Measurements from ENCODE around the gene TMEM147.

Gene TMEM147

DNA sequence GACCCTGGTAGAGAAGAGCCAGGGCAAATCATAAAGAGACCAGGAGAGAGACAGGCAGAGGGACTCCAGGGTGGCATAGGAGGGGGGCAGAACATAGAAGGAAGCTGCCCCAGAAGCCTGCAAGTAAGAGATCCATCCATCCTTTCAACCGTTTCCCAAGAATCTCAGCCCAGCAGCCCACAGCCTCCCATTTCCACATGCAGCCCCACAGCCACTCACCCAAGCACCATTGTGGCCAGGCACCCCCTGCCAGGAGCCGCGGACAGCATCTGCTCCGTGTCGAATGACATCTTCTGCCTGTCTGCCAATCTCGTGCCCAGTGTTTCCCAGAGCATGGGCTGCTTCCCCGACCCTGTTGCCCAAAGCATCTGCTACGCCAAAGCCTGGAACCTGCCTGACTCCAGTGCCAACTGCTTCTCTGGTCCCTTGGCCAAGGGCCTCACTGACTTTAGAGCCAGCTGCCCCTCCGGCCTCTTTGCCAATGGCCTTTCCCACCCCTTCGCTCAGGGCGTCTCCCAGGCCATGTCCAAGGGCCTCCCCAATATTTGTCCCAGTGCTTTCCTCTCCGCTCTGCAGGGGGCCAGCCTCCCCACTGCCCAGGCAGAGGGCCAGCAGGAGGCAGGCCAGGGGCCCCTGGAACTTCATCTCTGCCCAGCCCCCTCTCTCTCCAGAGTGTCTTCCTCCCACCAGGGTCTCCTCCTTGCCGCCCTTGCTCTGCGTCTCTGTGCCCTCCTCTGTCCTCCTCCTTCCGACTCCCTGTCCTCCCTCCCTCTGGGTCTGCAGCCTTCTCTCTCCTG is 32.4 kb upstream of the TMEM147 start:
- TF ChIP-seq ZNF274 (IDR thresholded peaks at IDR 0.05; ENCODE audit: low read depth, low read length): no peak
- H3K4me3 ChIP-seq (ENCODE audit: low read length): no peak overlapping the region

DNA sequence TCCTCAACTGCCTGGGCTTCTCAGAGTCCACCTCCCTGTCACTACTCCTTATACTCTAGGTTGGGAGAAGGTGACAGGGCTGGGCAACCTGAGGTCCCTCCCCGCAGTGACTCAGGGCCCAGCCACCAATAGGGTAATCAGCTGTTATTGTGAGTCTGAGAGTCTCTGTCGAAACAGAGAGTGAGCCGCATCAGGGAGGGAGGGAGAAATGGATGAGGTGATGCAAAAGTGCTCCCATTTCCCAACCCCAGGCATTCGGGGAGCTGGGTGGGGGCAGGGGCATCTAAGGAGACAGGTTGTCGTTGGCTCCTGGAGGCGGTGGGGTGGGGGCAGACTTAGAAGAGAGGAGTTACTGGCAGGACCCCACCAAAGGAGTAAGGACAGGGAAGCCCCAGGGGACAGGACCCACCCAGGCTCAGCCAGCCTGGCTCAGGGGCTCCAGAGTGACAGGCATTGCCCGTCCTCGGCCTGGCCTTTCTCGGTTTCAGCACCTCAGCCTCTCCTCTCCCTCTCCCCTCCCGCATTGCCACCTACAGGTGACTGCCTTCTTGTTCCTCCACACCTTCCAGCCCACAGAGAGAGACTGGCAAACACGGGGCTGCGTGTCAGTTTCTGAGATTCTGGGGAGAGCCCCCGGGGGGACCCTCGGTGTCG is 31.7 kb upstream of the TMEM147 start, which contains the start of gene DMKN:
DMKN (minus strand) TSS at position 22 of the 654 bp plus-strand sequence. CDS start 174 bp downstream, outside the sequence.
- no peak for TF ChIP-seq ZNF274 (IDR thresholded peaks at IDR 0.05; ENCODE audit: low read depth, low read length)
- no peak within 1 kb of the TSS for H3K4me3 ChIP-seq (ENCODE audit: low read length)

DNA sequence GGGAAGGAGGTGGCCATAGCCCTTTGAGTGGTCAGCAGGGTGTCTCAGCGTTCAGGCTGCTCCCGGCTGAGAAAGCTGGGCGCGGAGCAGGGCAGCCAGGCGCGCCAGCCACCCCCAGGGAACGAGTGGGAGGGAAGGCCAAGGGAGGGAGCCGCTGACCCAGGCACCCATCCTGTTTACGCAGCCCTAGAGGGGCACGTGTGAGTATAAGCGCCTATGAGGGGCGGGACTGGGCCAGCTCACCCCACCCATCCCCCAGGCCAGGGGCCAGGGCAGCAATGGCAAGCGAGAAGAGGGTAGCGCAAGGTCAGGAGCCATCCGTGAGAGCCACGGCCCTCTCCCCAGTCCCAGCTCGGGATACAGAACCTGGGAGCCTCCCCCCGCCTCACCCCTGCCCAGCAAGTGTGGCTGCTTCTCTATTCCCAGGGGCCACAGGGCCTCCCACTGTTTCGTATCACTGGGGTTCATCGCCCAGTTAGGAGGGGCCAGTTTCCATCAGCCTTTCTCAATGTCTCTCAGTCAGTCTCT is 31.1 kb upstream of the TMEM147 start:
- no peak for TF ChIP-seq ZNF274 (IDR thresholded peaks at IDR 0.05; ENCODE audit: low read depth, low read length)
- H3K4me3 ChIP-seq (ENCODE audit: low read length): no peak overlapping the region

DNA sequence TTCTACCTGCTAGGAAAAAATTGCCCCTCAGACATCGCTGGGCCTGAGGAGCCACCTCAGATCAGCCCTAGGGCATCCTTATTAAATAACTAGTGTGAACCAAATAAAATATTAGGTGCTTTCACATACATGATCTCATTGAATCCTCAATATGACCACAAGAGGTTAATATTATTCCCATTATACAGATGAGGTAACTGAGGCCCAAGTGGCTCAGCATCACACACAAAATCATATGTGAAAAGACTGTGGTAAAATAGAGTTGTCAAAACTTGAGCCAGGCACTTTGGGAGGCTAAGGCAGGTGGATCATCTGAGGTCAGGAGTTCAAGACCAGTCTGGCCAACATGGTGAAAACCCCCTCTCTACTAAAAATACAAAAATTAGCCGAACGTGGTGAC is 29.1 kb upstream of the TMEM147 start:
- no peak overlapping the region for H3K4me3 ChIP-seq (ENCODE audit: low read length)
- no peak for TF ChIP-seq ZNF274 (IDR thresholded peaks at IDR 0.05; ENCODE audit: low read depth, low read length)

DNA sequence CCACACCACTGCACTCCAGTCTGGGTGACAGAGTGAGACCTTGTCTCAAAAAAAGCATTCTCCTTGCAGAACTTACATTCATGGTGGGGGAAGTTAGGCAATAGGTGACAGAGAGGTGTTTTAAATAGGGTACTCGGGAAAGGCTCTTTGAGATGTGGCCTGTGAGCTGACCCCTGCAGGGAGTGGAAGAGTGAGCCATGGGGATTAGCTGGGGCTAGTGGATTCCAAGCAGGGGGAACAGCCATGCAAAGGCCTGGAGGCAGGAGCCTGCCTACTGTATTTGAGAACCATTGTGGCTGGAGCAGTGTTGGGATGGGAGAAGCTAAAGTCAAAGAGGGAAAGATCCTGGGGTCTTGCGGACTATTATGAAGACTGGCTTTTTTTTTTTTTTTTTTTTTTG is 28.1 kb upstream of the TMEM147 start:
- no peak for TF ChIP-seq ZNF274 (IDR thresholded peaks at IDR 0.05; ENCODE audit: low read depth, low read length)
- H3K4me3 ChIP-seq (ENCODE audit: low read length): no peak overlapping the region

DNA sequence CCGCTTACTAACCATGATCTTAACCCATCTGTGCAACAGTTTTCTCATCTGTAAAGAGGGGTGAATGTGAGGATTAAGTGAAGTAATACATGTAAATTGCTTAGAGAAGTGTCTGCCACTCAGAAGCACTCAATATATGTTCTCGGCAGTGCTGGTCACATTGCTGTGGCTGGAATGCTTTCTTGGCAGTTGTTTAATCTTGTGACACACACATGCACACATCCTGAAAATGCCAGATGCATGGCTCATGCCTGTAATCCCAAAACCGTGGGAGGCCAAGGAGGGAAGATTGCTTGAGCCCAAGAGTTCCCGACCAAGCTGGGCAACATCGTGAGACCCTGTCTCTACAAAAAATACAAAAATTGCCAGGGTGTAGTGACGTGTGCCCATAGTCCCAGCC is 27.1 kb upstream of the TMEM147 start:
- H3K4me3 ChIP-seq (ENCODE audit: low read length): no peak overlapping the region
- no peak for TF ChIP-seq ZNF274 (IDR thresholded peaks at IDR 0.05; ENCODE audit: low read depth, low read length)

DNA sequence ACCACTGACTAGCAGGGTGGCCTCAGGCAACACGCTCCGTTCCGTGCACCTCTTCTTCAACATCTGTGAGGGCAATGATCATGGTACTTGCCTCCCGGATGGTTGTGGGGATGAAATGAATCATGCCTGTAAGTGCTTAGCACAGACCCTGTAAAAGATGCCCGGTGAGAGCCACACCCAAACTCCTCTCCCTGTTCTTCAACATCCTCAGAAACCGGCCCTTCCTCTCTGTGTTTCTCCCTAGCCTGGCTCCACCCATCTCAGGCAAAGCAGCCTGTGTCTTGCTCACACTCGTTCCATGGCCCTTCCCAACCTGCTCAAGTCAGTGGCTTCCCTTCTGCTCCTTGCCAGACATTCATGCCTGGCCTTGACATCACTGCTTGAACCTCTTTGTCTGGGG is 26.1 kb upstream of the TMEM147 start:
- H3K4me3 ChIP-seq (ENCODE audit: low read length): no peak overlapping the region
- TF ChIP-seq ZNF274 (IDR thresholded peaks at IDR 0.05; ENCODE audit: low read depth, low read length): no peak

DNA sequence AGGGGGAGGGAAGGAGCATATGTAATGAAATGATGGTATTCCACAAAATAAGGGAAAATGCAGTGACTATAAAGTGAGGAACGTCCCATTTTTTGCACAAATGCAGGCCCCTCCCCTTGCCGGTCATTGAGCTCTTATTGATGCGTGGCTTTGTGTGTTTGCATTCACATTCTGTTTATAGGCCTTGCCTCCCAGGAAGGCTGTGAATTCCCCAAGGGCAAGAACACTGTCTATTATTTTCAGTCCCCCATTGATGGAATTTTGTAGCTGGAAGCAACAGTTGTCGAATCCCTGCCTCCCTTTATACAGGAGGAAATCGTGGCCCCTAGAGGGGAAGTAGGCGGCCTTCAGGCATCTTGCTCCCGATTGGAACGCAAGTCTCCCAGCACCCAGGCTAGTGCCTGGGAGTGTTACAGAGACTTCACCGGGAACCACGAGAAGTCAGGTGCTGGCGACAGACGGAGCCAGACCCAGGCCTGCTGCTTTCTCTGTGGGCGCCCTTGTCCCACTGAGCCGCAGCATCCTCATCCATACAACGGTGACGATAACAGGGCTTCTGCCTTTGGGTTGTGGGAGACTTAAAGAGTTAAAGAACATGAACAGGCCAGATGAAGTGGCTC is 24.2 kb upstream of the TMEM147 start:
- no peak for TF ChIP-seq ZNF274 (IDR thresholded peaks at IDR 0.05; ENCODE audit: low read depth, low read length)
- H3K4me3 ChIP-seq (ENCODE audit: low read length): no peak overlapping the region

DNA sequence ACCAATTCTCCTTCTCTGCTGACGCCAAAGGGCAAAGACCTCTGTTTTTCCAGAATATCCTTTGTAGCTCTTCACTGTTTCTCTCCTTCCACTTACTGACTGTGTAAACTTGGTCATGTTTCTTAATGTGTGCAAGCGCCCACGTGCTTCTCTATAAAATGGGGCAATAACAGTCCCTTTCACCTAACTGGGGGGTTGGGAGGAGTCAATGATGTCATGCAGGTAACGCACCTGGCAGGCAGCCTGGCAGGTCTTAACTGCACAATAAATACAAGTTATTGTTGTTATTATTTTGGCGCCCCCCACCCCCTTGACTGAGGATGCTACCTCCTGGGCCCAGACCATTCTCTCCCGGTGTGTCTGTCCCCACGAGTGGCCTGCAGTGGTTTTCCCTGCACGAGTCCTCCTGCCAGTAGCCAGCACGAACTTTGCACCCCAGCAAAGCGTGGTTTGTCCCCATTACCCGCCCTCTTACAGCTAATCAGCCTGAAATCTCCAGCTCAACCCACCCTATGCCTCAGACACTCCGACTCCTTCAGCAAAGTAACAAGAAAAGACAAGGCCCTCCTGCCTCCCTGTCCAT is 22.6 kb upstream of the TMEM147 start:
- no peak overlapping the region for H3K4me3 ChIP-seq (ENCODE audit: low read length)
- TF ChIP-seq ZNF274 (IDR thresholded peaks at IDR 0.05; ENCODE audit: low read depth, low read length): no peak

DNA sequence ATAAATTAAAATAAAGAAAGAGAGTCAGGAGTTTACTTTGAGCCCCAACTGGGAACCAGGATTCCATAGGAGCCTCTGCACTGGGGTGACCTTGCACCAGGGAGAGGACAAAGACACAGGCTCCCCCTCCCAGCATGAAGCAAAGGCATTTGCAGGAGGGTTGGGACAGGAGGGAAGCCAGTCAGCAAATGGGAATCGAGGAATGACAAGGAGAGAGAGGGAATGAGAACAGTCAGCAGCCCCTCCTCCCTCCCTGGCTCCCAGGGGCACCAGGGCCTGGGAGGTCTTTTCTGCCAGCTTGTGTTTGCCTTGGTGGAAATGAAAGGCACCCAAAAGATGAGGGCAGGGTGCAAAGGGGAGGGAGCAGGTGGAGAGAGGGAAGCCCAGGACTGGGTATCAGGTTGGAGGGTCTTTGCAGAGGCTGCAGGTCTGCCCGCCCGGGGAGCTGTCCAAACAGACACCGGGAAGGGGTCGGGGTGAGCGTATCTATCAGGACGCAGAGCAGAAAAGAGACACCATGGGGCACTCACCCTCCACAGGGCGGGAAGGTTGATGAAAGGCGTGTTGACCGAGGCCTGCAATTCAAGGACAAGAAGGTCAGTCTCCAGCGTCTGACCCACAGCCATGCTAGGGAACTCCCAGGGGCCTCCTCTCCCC is 21.1 kb upstream of the TMEM147 start:
- TF ChIP-seq ZNF274 (IDR thresholded peaks at IDR 0.05; ENCODE audit: low read depth, low read length): no peak
- H3K4me3 ChIP-seq (ENCODE audit: low read length): no peak overlapping the region

DNA sequence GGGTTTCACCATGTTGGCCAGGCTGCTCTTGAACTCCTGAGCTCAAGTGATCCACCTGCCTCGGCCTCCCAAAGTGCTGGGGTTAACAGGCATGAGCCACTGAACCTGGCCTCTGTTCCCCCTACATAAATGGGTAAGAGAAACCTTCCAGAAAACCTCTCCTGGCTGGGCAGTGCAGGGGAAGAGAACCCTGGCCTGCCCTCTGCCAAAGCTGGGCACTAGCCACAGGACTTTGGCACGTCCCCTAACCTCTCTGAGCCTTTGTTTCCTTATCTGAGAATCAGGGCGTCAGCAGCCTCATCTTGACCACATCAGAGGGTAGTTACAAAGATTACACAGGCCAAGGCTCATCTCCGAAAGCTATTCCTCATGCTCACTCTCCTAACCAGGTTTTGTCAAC is 19.6 kb upstream of the TMEM147 start:
- H3K4me3 ChIP-seq (ENCODE audit: low read length): no peak overlapping the region
- TF ChIP-seq ZNF274 (IDR thresholded peaks at IDR 0.05; ENCODE audit: low read depth, low read length): no peak

DNA sequence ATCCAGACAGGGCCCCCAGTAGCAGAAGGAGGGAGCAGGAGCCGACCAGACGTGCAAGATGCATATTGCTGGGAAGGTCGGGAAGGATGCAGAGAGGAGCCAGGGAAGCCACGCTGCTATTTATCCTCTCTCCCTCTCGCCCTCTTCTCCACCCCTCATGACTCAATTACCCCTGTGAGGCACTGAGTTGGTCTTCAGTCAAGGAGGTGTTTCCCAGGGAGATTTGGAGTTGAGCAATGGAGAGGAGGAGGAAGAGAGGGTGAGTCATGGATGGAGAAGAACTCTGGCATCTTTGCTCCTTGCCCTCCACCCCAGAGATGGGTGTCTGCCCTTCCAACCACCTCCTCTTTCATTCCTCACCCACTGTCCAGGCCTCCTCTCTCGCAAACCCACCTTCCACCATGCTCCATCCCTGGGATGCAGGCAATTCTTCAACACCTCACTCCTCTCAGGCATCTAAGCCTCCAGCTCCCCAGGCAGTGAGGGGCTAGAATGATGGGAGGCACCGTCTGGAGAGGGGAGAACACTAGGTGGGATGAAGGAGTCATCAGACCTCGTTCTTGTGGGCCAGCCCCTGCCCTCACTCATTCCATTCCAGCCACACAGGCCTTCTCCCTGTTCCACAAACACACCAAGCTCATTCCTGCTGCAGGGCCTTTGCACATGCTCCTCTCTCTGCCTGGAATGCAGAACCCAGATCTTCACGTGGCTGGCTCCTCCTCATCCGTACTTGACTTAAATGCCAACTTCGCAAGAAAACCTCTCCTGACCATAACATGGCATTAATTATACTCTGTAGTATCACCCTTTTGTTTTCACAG is 17.0 kb upstream of the TMEM147 start, which contains the start of gene SBSN:
SBSN (minus strand) TSS at position 94 of the 821 bp plus-strand sequence; CDS start at position 64, 30 bp downstream.
- TF ChIP-seq ZNF274 (IDR thresholded peaks at IDR 0.05; ENCODE audit: low read depth, low read length): no peak

More for the DNA sequence above, 17.0 kb upstream of the TMEM147 start, which contains the start of gene SBSN:
- H3K4me3 ChIP-seq (ENCODE audit: low read length): no peak within 1 kb of the TSS

Measured in GM08714 (cell line).